Fibroblast of villous mesenchyme (primary cell): ENCODE measurements around the gene DCT. TPM values are rescaled to one million over a fixed set of nuclear protein-coding genes. Genes with fewer than 3 reads are reported as not detected.

ENCODE experiments used
- DNase-seq: peaks from one replicate; pipeline ENCODE4 v3.0.0-alpha.2; 2010; ENCODE audit warnings: low read depth
- H3K4me3 ChIP-seq: 2 replicates; pipeline ENCODE4 v1.5.1; 2011; ENCODE audit warnings: low read depth, mild to moderate bottlenecking, low read length
- total RNA-seq: library from RNA; depleted of rRNA; stranded (reverse); fragments of >200 nt; gene quantifications from 2 replicates; pipeline ENCODE4 v1.2.3, GENCODE V29; 2012
- TF ChIP-seq, protein P1 (sequence below): IDR thresholded peaks from 2 replicates; pipeline ENCODE4 v1.5.1; 2012; ENCODE audit warnings: low read depth, mild to moderate bottlenecking, low read length; ENCODE audit not compliant: insufficient read depth

The DCT gene
- total RNA-seq, 1 donor, result not detected

DNA sequence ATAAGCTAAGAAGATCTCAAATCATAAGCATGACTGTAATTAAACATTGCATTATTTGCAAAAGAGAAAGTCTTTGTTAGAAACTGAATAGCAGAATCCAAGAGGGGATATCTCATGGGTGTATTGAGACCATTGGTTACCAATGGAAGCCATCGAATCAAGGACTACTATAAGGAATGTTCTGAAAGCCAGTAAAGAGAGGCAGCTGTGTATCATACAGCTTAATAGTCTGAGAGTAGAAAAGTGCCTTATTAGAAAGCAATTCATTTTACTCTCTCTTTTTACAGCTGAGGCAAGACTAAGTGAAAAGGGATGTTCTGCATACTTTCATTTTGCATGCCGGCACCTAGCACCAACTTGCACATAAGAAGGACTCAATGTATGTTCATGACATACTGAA, 7.6 kb upstream of the DCT start:
- H3K4me3 ChIP-seq, result no peak overlapping the region
- no peak for DNase-seq
- TF ChIP-seq, protein P1, sequence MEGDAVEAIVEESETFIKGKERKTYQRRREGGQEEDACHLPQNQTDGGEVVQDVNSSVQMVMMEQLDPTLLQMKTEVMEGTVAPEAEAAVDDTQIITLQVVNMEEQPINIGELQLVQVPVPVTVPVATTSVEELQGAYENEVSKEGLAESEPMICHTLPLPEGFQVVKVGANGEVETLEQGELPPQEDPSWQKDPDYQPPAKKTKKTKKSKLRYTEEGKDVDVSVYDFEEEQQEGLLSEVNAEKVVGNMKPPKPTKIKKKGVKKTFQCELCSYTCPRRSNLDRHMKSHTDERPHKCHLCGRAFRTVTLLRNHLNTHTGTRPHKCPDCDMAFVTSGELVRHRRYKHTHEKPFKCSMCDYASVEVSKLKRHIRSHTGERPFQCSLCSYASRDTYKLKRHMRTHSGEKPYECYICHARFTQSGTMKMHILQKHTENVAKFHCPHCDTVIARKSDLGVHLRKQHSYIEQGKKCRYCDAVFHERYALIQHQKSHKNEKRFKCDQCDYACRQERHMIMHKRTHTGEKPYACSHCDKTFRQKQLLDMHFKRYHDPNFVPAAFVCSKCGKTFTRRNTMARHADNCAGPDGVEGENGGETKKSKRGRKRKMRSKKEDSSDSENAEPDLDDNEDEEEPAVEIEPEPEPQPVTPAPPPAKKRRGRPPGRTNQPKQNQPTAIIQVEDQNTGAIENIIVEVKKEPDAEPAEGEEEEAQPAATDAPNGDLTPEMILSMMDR, result no peak

DNA sequence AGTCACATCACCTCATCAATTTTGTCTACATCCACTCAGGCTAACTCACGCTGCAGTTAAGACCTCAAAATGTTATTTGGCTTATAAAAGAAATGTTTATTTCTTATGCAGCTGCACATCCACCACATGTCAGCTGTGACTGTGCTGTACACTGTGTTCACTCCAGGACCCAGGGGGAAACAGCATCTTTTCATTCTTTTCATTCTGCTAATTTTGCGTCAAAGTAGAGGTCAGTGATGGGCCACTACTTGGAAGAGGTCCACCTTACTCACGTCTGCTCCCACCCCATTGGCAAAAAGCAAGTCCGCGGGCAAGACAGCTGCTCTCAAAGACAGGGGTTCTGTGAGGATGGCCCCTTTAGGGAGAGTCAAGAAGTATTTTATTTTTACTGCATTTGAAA, 4.5 kb upstream of the DCT start:
- H3K4me3 ChIP-seq, result no peak overlapping the region
- no peak for DNase-seq
- TF ChIP-seq, protein P1, result no peak

DNA sequence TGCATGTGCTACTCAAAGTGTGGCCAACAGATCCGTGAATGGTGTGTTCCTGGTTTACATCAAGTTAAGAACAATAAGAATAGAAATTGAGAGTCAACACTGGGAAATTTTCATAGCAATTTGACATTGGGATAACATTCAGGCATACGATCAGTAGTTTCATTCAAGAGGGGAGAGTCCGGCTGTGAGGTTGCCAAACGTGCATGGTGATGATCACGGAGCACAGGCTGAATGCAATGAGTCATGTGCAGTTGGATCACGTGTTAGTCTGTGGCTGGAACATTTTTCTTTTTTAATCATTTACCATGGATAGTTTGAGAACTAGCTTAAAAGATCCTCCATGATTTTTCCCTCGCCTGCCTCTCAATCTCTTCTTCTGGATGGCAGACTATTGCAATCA, 2.5 kb upstream of the DCT start:
- no peak overlapping the region for H3K4me3 ChIP-seq
- TF ChIP-seq, protein P1, result no peak
- peak; percentile 21 for DNase-seq

DNA sequence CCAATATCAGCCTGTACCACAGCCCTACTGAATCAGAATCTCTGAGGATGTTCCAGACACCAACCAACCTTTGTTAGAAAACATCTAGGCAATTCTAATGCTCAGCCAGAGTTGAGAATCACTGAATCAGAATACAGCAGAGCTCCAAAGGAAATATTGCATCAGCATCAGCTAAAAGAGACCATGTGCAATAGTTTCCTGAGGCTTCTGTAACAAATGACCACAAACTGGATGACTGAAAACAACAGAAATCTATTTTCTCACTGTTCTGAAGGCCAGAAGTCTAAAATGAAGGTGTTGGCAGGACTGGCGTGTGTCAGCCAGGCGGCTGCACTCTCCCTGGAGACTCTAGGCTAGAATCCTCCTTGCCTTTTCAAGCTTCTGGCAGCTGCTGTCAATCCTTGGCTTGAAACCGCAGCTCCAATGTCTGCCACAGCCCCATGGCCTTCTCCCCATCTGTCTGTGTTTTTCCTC, 1.2 kb upstream of the DCT start:
- H3K4me3 ChIP-seq, result no peak overlapping the region
- TF ChIP-seq, protein P1, result no peak
- no peak for DNase-seq

DNA sequence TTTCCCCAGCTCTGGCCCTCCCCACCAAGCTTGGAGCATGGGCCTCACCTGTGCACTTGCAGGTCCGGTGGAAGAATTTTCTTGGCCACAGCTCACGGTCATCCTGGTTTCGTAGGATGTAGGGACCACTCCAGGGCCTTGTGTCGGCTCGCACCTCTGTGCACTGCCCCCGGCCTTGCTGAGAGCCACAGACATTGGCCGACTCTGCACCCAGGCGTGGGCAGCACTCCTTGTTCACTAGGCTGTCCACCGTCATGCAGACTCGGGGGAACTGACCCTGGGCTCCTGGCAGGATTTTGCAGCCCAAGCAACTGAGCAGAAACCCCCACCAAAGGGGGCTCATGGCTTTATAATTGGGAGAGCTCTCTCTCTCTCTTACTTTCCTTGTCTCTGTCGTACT, 569 bp downstream of the DCT start:
- TF ChIP-seq, protein P1, result no peak
- H3K4me3 ChIP-seq, result no peak overlapping the region
- no peak for DNase-seq

DNA sequence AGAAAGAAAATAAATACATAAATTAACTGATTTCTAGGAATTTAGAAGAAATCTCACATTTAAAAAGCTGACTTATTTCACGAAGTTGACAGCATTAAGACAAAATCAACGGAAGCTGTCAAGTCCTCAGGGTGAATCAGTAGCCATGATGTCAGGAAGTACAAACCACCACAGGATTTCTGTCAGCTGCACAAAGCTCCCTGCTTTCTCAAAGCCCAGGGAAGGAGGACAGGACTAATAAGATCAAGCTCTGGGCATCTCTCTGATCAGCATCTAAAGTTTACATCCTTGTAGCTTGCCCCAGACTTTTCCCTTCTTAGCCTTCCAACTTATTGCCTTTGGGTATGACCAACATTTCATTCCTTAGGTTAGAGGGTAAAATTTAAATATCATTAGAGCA, 9.4 kb downstream of the DCT start:
- no peak for DNase-seq
- TF ChIP-seq, protein P1, result no peak
- H3K4me3 ChIP-seq, result no peak overlapping the region

DNA sequence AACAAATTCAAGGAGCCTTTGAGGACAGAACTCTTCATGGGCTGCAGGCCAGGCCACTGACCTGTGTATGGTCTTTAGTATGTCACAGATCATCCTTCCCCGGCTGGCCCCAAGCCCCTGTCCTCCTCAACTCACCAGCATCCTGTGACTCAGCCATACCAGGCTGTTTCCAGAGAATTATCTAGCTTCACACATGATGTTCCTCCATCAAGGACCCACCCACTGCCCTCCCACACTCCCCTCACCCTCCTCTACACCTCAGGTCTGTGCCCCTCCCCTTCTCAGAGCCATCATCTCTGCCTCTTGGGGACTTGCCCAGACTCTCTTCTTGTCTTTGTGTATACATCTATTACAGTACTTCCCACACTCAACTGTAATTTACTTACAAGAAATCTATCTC, 14.7 kb downstream of the DCT start:
- TF ChIP-seq, protein P1, result no peak
- no peak overlapping the region for H3K4me3 ChIP-seq
- DNase-seq, result no peak
